H1 (cell line): ENCODE results near the gene HSD17B3. TPM values are rescaled to one million over a fixed set of nuclear protein-coding genes. Genes with fewer than 3 reads are reported as not detected.

Experiments
- CTCF ChIA-PET: fragments of 300-600 bp; sonication (Branson Sonifier 250); formaldehyde crosslinking; loops from one replicate; lab custom pipeline; 2021; ENCODE audit not compliant: partially characterized antibody; lab: Charles Lee
- POLR2A ChIA-PET: fragments of 300-600 bp; sonication (Branson Sonifier 250); formaldehyde crosslinking; loops from one replicate; lab custom pipeline; 2021; ENCODE audit warnings: inconsistent platforms; ENCODE audit not compliant: partially characterized antibody; lab: Charles Lee
- DNase-seq, 2 experiments: peaks; one replicate each; pipeline versions ENCODE4 v3.0.0 to v3.0.0-alpha.2; 2010 to 2022; ENCODE audit warnings: low spot score in 2 of 2, low read depth in 1 of 2, mixed read lengths in 1 of 2
- FAIRE-seq: peaks from 2 replicates; lab custom pipeline; 2011; peaks lifted over from hg19 to GRCh38; lab: Jason Lieb, UNC
- H2AFZ ChIP-seq: 2 replicates; pipeline ENCODE4 v1.8.1; 2012; ENCODE audit warnings: low read length, inconsistent platforms
- H2AK5ac ChIP-seq: 2 replicates; pipeline ENCODE4 v1.6.1; 2013; ENCODE audit warnings: low read depth, low read length
- H2BK120ac ChIP-seq: replicated peaks from 2 replicates; pipeline ENCODE3; 2013; ENCODE audit warnings: low read depth, low read length, inconsistent platforms
- H2BK12ac ChIP-seq: 2 replicates; pipeline ENCODE4 v1.6.1; 2013; ENCODE audit warnings: low read depth, low read length
- H2BK15ac ChIP-seq: 2 replicates; pipeline ENCODE4 v1.6.1; 2013; ENCODE audit warnings: low read length
- H2BK20ac ChIP-seq: 2 replicates; pipeline ENCODE4 v1.6.1; 2013; ENCODE audit warnings: low read length
- H2BK5ac ChIP-seq: 2 replicates; pipeline ENCODE4 v1.6.1; 2013; ENCODE audit warnings: low read depth, low read length
- H3K14ac ChIP-seq: 2 replicates; pipeline ENCODE4 v1.6.1; 2013; ENCODE audit warnings: inconsistent platforms; ENCODE audit not compliant: insufficient read length
- H3K18ac ChIP-seq: 2 replicates; pipeline ENCODE4 v1.6.1; 2013; ENCODE audit warnings: low read length; ENCODE audit errors: extremely low read depth
- H3K23ac ChIP-seq: 2 replicates; pipeline ENCODE4 v1.6.1; 2013; ENCODE audit warnings: inconsistent platforms; ENCODE audit not compliant: insufficient read length
- H3K23me2 ChIP-seq: 2 replicates; pipeline ENCODE4 v1.6.1; 2013; ENCODE audit warnings: low read depth, low read length
- H3K27ac ChIP-seq: 2 replicates; pipeline ENCODE4 v1.6.1; 2011; ENCODE audit warnings: low read depth, low read length, inconsistent platforms
- H3K27me3 ChIP-seq, 4 experiments: replicated peaks in 1 of 4; 1 replicate in 1 of 4; 2 replicates in 3 of 4; pipeline versions ENCODE4 v1.6.1 to v1.8.1; 2011 to 2013; ENCODE audit warnings: low read length in 3 of 4, mild to moderate bottlenecking in 3 of 4, inconsistent platforms in 2 of 4, mixed read lengths in 2 of 4, moderate library complexity in 1 of 4; ENCODE audit not compliant: control insufficient read depth in 3 of 4, insufficient read depth in 3 of 4; ENCODE audit errors: extremely low read depth in 1 of 4
- H3K36me3 ChIP-seq, 4 experiments: 2 replicates each; pipeline versions ENCODE4 v1.6.1 to v1.8.1; 2011 to 2013; ENCODE audit warnings: mild to moderate bottlenecking in 4 of 4, low read length in 3 of 4, moderate library complexity in 2 of 4, control low read depth in 1 of 4, inconsistent platforms in 1 of 4; ENCODE audit not compliant: insufficient read depth in 4 of 4, control insufficient read depth in 2 of 4
- H3K4ac ChIP-seq: replicated peaks from 2 replicates; pipeline ENCODE3; 2013; ENCODE audit warnings: low read length, low read depth, mixed read lengths, inconsistent platforms; ENCODE audit not compliant: insufficient read length
- H3K4me1 ChIP-seq, 4 experiments: replicated peaks in 1 of 4; 1 replicate in 1 of 4; 2 replicates in 3 of 4; pipeline versions ENCODE4 v1.6.1 to v1.8.1; 2011 to 2013; ENCODE audit warnings: low read length in 3 of 4, inconsistent platforms in 2 of 4, mixed read lengths in 1 of 4; ENCODE audit not compliant: insufficient read depth in 4 of 4, control insufficient read depth in 3 of 4
- H3K4me2 ChIP-seq, 2 experiments: 2 replicates each; pipeline versions ENCODE4 v1.6.1 to v1.8.1; 2011 to 2013; ENCODE audit warnings: low read depth in 2 of 2, low read length in 2 of 2, control low read depth in 1 of 2, inconsistent platforms in 1 of 2, mild to moderate bottlenecking in 1 of 2; ENCODE audit not compliant: insufficient read depth in 1 of 2
- H3K4me3 ChIP-seq, 4 experiments: fragments of 200-600, 300-600 bp in 1 of 4; sonication (generic), shearing (Covaris generic), sonication (Bioruptor Twin) in 1 of 4; 2 replicates each; pipeline versions ENCODE4 v1.5.1 to v1.8.1; 2011 to 2016; ENCODE audit warnings: low read length in 4 of 4, low read depth in 3 of 4, control low read depth in 2 of 4, inconsistent platforms in 2 of 4, mild to moderate bottlenecking in 2 of 4, mixed read lengths in 1 of 4, moderate library complexity in 1 of 4; ENCODE audit not compliant: insufficient read depth in 2 of 4; ENCODE audit errors: extremely low read depth in 1 of 4
- H3K56ac ChIP-seq: replicated peaks from 2 replicates; pipeline ENCODE3; 2013; ENCODE audit warnings: low read depth, mild to moderate bottlenecking, mixed read lengths, low read length, inconsistent platforms; ENCODE audit not compliant: insufficient read length
- H3K79me1 ChIP-seq: 2 replicates; pipeline ENCODE4 v1.6.1; 2013; ENCODE audit warnings: low read depth, low read length, control low read depth
- H3K79me2 ChIP-seq, 2 experiments: 2 replicates each; pipeline versions ENCODE4 v1.6.1 to v1.8.1; 2012 to 2013; ENCODE audit warnings: low read length in 2 of 2, mild to moderate bottlenecking in 2 of 2, inconsistent platforms in 1 of 2; ENCODE audit not compliant: insufficient read depth in 2 of 2, control insufficient read depth in 1 of 2
- H3K9ac ChIP-seq, 4 experiments: replicated peaks in 1 of 4; 1 replicate in 1 of 4; 2 replicates in 3 of 4; pipeline versions ENCODE4 v1.6.1 to v1.8.1; 2011 to 2013; ENCODE audit warnings: low read depth in 3 of 4, low read length in 3 of 4, control low read depth in 2 of 4, mild to moderate bottlenecking in 2 of 4, moderate library complexity in 2 of 4, inconsistent platforms in 1 of 4; ENCODE audit errors: extremely low read depth in 1 of 4
- H3K9me3 ChIP-seq, 2 experiments: 2 replicates each; pipeline versions ENCODE4 v1.6.1 to v1.8.1; 2012 to 2013; ENCODE audit warnings: mild to moderate bottlenecking in 2 of 2, moderate library complexity in 2 of 2, control low read depth in 1 of 2, inconsistent platforms in 1 of 2, low read depth in 1 of 2, low read length in 1 of 2, mixed read lengths in 1 of 2; ENCODE audit not compliant: insufficient read depth in 2 of 2
- H4K20me1 ChIP-seq, 2 experiments: replicated peaks in 1 of 2; 2 replicates each; pipeline versions ENCODE3 to v1.8.1; 2011 to 2013; ENCODE audit warnings: inconsistent platforms in 2 of 2, low read length in 2 of 2, mild to moderate bottlenecking in 1 of 2; ENCODE audit not compliant: insufficient read depth in 2 of 2, control insufficient read depth in 1 of 2
- H4K5ac ChIP-seq: 2 replicates; pipeline ENCODE4 v1.6.1; 2013; ENCODE audit warnings: low read length, low read depth, mixed read lengths, inconsistent platforms; ENCODE audit not compliant: insufficient read length
- H4K8ac ChIP-seq: 2 replicates; pipeline ENCODE4 v1.8.0; 2013; ENCODE audit warnings: mild to moderate bottlenecking, moderate library complexity, low read length, inconsistent platforms; ENCODE audit not compliant: insufficient read depth; ENCODE audit errors: extremely low read depth
- H4K91ac ChIP-seq: replicated peaks from 2 replicates; pipeline ENCODE3; 2013; ENCODE audit warnings: low read length, mixed read lengths, inconsistent platforms; ENCODE audit not compliant: insufficient read length
- CHD1 ChIP-seq: IDR thresholded peaks from 2 replicates; pipeline ENCODE4 v1.6.1; 2012; ENCODE audit warnings: low read depth, low read length, improper control_type of control experiment
- E2F6 ChIP-seq: IDR thresholded peaks from 2 replicates; pipeline ENCODE4 v1.6.1; 2012; ENCODE audit warnings: inconsistent platforms
- EP300 ChIP-seq, 2 experiments: IDR thresholded peaks; 1 replicate in 1 of 2; 2 replicates in 1 of 2; pipeline ENCODE4 v1.6.1; 2011 to 2012; ENCODE audit warnings: low read depth in 2 of 2, low read length in 2 of 2, mild to moderate bottlenecking in 2 of 2, borderline replicate concordance in 1 of 2, inconsistent platforms in 1 of 2, moderate library complexity in 1 of 2
- FOSL1 ChIP-seq: IDR thresholded peaks from 2 replicates; pipeline ENCODE4 v1.6.1; 2011; ENCODE audit warnings: mild to moderate bottlenecking, low read depth, low read length, moderate library complexity; ENCODE audit not compliant: insufficient read depth
- JUND ChIP-seq: IDR thresholded peaks from 2 replicates; pipeline ENCODE4 v1.6.1; 2011; ENCODE audit warnings: mild to moderate bottlenecking, improper control_type of control experiment, low read length
- KDM4A ChIP-seq: IDR thresholded peaks from one replicate; pipeline ENCODE4 v1.7.1; 2012; ENCODE audit warnings: low read depth, mild to moderate bottlenecking, moderate library complexity, low read length, inconsistent platforms; ENCODE audit not compliant: severe bottlenecking
- KDM5A ChIP-seq: fragments of 200-600 bp; IDR thresholded peaks from 2 replicates; pipeline ENCODE4 v1.7.1; 2012; ENCODE audit warnings: mild to moderate bottlenecking, low read length, inconsistent platforms, mixed read lengths
- TAF1 ChIP-seq: IDR thresholded peaks from 2 replicates; pipeline ENCODE4 v1.6.1; 2011; ENCODE audit warnings: mild to moderate bottlenecking, low read depth, low read length
- WGBS, 2 experiments: shearing (Covaris generic) in 1 of 2; methylation state at CpG; one replicate each; pipeline versions ENCODE4 v1.1.6 to v1.1.7; 2013 to 2015; ENCODE audit warnings: low lambda C conversion rate in 2 of 2, mixed read lengths in 2 of 2, inconsistent platforms in 1 of 2, low coverage in 1 of 2, missing lambda C conversion rate in 1 of 2; ENCODE audit not compliant: insufficient replicate concordance in 2 of 2, insufficient coverage in 1 of 2, insufficient read length in 1 of 2; ENCODE audit errors: extremely low coverage in 1 of 2, missing lambda C conversion rate in 1 of 2; 5-methylcytosine and 5-hydroxymethylcytosine counted together
- polyA plus RNA-seq, 7 experiments: library from polyadenylated mRNA; depleted of rRNA in 3 of 7; stranded (reverse) in 5 of 7; unstranded in 2 of 7; fragments of >200 nt in 5 of 7; fragments of 200-250 nt in 2 of 7; gene quantifications; 1 replicate in 5 of 7; 2 replicates in 1 of 7; 4 replicates in 1 of 7; pipeline versions ENCODE4 v1.2.1 to v1.2.3, GENCODE V29; 2011 to 2013; ENCODE audit warnings: missing spikeins in 2 of 7, mixed read lengths in 2 of 7
- total RNA-seq: library from RNA; stranded (reverse); fragmentation: NEBNext Ultra II Directional; extraction: Animal tissue kit (Norgen Biotek cat#: 25700); gene quantifications from 2 replicates; pipeline ENCODE4 v1.2.1, GENCODE V29; 2021

HSD17B3 gene
- total and polyA plus RNA-seq, 2 of the 8 experiments (the other 6 are each of a cell fraction or from before 2014, with no cell fraction given): not detected

- Histone ChIP-seq H4K8ac (no peak overlapping the region; the same call in 1 of the 2 replicates), H3K79me1 (no peaks in the 10 kb centered on the region), H3K4me2 (no peak overlapping the region), H3K4me1 (peaks cover 0 to 2% (median 0%) of the 10 kb centered on the region in 4 experiments; a peak in 2 of 7 replicates), H2BK120ac (no peak overlapping the region), H3K56ac (no peak overlapping the region), H3K23ac (no peak overlapping the region), H2AFZ (no peak overlapping the region), H3K9me3 (no peaks in the 10 kb centered on the region; a peak in 1 of 4 replicates), H2AK5ac (no peak overlapping the region), H2BK5ac (no peak overlapping the region), H3K18ac (no peak overlapping the region; the same call in 1 of the 2 replicates), H3K27me3 (peaks cover 0 to 9% (median 6%) of the 10 kb centered on the region in 4 experiments; a peak in 4 of 7 replicates), H4K91ac (no peak overlapping the region), H2BK15ac (no peak overlapping the region), H3K4me3 (no peak overlapping the region), H4K5ac (no peak overlapping the region), H3K14ac (no peak overlapping the region), H4K20me1 (no peaks in the 10 kb centered on the region), H3K9ac (no peak overlapping the region), H3K4ac (no peak overlapping the region), H3K27ac (no peak overlapping the region), H3K79me2 (no peaks in the 10 kb centered on the region), H3K23me2 (no peaks in the 10 kb centered on the region; the same call in 1 of the 2 replicates), H2BK12ac (no peak overlapping the region), H2BK20ac (no peak overlapping the region), H3K36me3 (no peaks in the 10 kb centered on the region; a peak in 1 of 8 replicates)
- POLR2A ChIA-PET: interaction anchor here (1.6 kb wide), 1 partner anchor 342 kb away, joined by 4 read pairs; the partner anchor contains the start of gene ERCC6L2
- CTCF ChIA-PET: interaction anchor here (0.6 to 2.6 kb wide), 34 partner anchors 8 to 1028 kb away, joined by 3 to 13 read pairs (median 4); no protein-coding TSS in a partner anchor
- FAIRE-seq: no peak
- TF ChIP-seq E2F6 (no peak), EP300 (IDR thresholded peaks at IDR 0.05; ENCODE audit: borderline replicate concordance in 1 of 2, low read depth in 2 of 2, low read length in 2 of 2) (no peak), KDM4A (no peak), CHD1 (no peak), KDM5A (no peak), TAF1 (no peak), JUND (no peak), FOSL1 (no peak)
- no peak for DNase-seq
- WGBS, 2 experiments: 78% methylated on average over 11 of the region's 11 CpGs; no CpG with 5 or more reads in 1 of the 2 experiments
These were observed 84.7 kb downstream of the HSD17B3 start for GRCh38 chr9:96217294-96217707.
